ENCODE data around the gene GIMAP1.

DNA sequence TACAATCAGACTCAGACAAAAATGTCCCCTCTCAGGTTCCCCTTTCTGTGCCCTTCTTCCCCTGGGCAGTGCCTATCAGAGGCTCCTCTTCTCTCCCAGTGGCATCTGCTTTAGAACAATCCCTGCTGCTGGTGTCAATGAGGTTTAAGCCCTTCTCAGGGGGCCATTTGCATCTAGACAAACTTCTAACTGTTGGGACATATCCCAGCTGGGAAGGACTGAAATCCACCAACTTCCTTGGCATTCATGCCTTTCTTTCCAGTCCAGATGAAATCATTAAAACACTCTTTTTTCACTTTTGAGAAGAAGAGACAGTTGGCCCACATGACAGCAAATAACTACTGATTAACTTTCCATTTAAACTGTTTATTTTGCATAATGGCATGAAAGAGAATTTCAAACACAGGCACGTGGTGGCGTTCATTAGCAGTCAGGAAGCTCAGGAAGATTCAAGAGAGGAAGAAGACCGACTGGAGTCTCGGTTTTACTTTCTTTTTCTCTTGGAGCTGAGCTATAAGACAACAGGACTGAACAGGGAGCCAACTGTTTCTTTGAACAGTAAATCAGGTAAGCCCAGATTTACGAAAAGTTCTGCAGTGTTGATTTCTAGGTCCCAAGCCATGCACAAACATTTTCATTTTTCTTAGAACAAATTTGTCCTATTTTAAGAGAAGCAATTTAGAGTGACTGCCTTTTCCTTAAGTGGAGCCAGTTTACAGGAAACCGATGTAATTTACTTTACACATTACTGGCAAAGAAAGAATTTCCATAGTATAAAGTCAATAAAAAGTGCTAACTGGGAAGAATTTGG is 31.0 kb upstream of the GIMAP1 start, which contains the start of gene GIMAP2:
- TF ChIP-seq, protein P1, sequence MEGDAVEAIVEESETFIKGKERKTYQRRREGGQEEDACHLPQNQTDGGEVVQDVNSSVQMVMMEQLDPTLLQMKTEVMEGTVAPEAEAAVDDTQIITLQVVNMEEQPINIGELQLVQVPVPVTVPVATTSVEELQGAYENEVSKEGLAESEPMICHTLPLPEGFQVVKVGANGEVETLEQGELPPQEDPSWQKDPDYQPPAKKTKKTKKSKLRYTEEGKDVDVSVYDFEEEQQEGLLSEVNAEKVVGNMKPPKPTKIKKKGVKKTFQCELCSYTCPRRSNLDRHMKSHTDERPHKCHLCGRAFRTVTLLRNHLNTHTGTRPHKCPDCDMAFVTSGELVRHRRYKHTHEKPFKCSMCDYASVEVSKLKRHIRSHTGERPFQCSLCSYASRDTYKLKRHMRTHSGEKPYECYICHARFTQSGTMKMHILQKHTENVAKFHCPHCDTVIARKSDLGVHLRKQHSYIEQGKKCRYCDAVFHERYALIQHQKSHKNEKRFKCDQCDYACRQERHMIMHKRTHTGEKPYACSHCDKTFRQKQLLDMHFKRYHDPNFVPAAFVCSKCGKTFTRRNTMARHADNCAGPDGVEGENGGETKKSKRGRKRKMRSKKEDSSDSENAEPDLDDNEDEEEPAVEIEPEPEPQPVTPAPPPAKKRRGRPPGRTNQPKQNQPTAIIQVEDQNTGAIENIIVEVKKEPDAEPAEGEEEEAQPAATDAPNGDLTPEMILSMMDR (IDR thresholded peaks at IDR 0.05), result no peak
- no peak for TF ChIP-seq POLR2A (IDR thresholded peaks at IDR 0.05)
- TF ChIP-seq EP300 (IDR thresholded peaks at IDR 0.05), result no peak

All from ovary (tissue), 3 donors.